Lower leg skin (tissue), 3 donors: ENCODE results near the gene MYT1.

ENCODE experiments used
- POLR2A ChIP-seq, 2 donors: fragments of 450-650 bp; IDR thresholded peaks; one replicate each; pipeline ENCODE4 v1.6.1; 2016 to 2017; ENCODE audit warnings: antibody characterized with exemption in 2 of 2, mild to moderate bottlenecking in 1 of 2, moderate library complexity in 1 of 2
- TF ChIP-seq, protein P1 (sequence below), 3 donors: fragments of 450-650 bp; IDR thresholded peaks; one replicate each; pipeline ENCODE4 v1.5.1; 2016; ENCODE audit warnings: antibody characterized with exemption in 3 of 3, mild to moderate bottlenecking in 3 of 3, moderate library complexity in 2 of 3

DNA sequence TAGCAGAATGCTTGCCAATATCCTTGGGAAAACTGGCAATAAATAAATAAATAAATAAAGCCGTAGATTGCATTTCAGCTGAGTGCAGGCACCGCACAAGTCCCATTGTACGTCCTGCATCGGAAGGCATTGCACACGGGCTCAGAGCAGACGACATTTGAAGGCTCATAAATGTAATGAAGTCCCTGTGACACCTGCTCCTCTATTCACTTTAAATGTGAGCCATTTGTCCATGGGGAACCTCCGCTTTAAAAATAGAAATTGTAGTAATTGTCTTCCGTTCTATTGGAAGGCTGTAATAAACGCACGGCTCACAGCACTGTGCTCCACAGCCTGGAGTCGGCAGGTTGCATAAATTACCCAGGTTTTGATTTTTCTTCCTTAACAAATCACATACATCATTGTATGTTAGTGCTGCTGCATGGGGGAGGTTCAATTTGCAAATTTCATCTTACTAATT is 32.6 kb downstream of the MYT1 start:
- TF ChIP-seq, protein P1, sequence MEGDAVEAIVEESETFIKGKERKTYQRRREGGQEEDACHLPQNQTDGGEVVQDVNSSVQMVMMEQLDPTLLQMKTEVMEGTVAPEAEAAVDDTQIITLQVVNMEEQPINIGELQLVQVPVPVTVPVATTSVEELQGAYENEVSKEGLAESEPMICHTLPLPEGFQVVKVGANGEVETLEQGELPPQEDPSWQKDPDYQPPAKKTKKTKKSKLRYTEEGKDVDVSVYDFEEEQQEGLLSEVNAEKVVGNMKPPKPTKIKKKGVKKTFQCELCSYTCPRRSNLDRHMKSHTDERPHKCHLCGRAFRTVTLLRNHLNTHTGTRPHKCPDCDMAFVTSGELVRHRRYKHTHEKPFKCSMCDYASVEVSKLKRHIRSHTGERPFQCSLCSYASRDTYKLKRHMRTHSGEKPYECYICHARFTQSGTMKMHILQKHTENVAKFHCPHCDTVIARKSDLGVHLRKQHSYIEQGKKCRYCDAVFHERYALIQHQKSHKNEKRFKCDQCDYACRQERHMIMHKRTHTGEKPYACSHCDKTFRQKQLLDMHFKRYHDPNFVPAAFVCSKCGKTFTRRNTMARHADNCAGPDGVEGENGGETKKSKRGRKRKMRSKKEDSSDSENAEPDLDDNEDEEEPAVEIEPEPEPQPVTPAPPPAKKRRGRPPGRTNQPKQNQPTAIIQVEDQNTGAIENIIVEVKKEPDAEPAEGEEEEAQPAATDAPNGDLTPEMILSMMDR (IDR thresholded peaks at IDR 0.05) = no peak
- TF ChIP-seq POLR2A (IDR thresholded peaks at IDR 0.05) = no peak
